Astrocyte (in vitro differentiated cells and primary cell): ENCODE results near the gene BTLA.

ENCODE experiments used
- CTCF ChIP-seq: IDR thresholded peaks from 2 replicates; pipeline ENCODE4 v1.5.1; 2011; ENCODE audit warnings: low read depth, mild to moderate bottlenecking, inconsistent platforms, low read length, moderate library complexity; ENCODE audit not compliant: insufficient read depth
- EZH2 ChIP-seq: IDR thresholded peaks from 2 replicates; pipeline ENCODE4 v1.6.1; 2012; ENCODE audit warnings: mild to moderate bottlenecking, low read length, inconsistent platforms; ENCODE audit not compliant: insufficient read depth

- TF ChIP-seq EZH2, result no peak
- no peak for TF ChIP-seq CTCF
These were observed 1.3 kb upstream of the BTLA start for GRCh38 chr3:112500621-112501020.
